HG03558 (cell line): ENCODE results near the gene PARD3.
"Not testable (repeated sequence)": the region's sequence is repeated elsewhere in the genome, so short reads cannot be mapped to it uniquely, and the experiment has no call there.

Experiments used
- ATAC-seq: cut with Tn5 transposase; IDR thresholded peaks from one replicate; pipeline ENCODE4 v1.9.1; 2021; ENCODE audit warnings: moderate number of reproducible peaks; ENCODE audit not compliant: unreplicated experiment; ENCODE audit errors: extremely low read depth

The PARD3 gene

GRCh38 chr10:34771106-34771505 lies 44.0 kb downstream of the PARD3 start:
- ATAC-seq = no peak

- no peak for ATAC-seq
Measured at GRCh38 chr10:34769899-34770298, 45.2 kb downstream of the PARD3 start.

- no peak for ATAC-seq
Measured at GRCh38 chr10:34768972-34769330, 46.1 kb downstream of the PARD3 start.

- no peak for ATAC-seq
Measured at GRCh38 chr10:34768261-34768971, 46.7 kb downstream of the PARD3 start.

GRCh38 chr10:34766811-34767494 lies 48.1 kb downstream of the PARD3 start:
- no peak for ATAC-seq

- ATAC-seq = no peak
Measured at GRCh38 chr10:34766266-34766600, 48.9 kb downstream of the PARD3 start.

- ATAC-seq = no peak
Measured at GRCh38 chr10:34764472-34764946, 50.6 kb downstream of the PARD3 start.

GRCh38 chr10:34762603-34763299 lies 52.3 kb downstream of the PARD3 start:
- no peak for ATAC-seq

GRCh38 chr10:34762156-34762555 lies 52.9 kb downstream of the PARD3 start:
- ATAC-seq = no peak

GRCh38 chr10:34761453-34761852 lies 53.6 kb downstream of the PARD3 start:
- ATAC-seq = no peak

- no peak for ATAC-seq
Measured at GRCh38 chr10:34760606-34761005, 54.5 kb downstream of the PARD3 start.

- ATAC-seq = no peak
Measured at GRCh38 chr10:34759837-34760215, 55.3 kb downstream of the PARD3 start.

- ATAC-seq = no peak
Measured at GRCh38 chr10:34759161-34759836, 55.8 kb downstream of the PARD3 start.

GRCh38 chr10:34758447-34758996 lies 56.6 kb downstream of the PARD3 start:
- ATAC-seq = peak; percentile 53

- ATAC-seq = no peak
Measured at GRCh38 chr10:34757933-34758332, 57.2 kb downstream of the PARD3 start.

- not testable (repeated sequence) for ATAC-seq
Measured at GRCh38 chr10:34757181-34757580, 57.9 kb downstream of the PARD3 start.

GRCh38 chr10:34756584-34756983 lies 58.5 kb downstream of the PARD3 start:
- ATAC-seq = no peak

GRCh38 chr10:34753014-34753757 lies 61.9 kb downstream of the PARD3 start:
- ATAC-seq = no peak

- no peak for ATAC-seq
Measured at GRCh38 chr10:34751272-34751671, 63.8 kb downstream of the PARD3 start.

- not testable (repeated sequence) for ATAC-seq
Measured at GRCh38 chr10:34750795-34751194, 64.3 kb downstream of the PARD3 start.
